Muscle of back (tissue), 13 donors: ENCODE data around the gene FJX1. TPM values are rescaled to one million over a fixed set of nuclear protein-coding genes. Genes with fewer than 3 reads are reported as not detected.
A peak's percentile ranks its signal among the peaks of the same experiment; 100 is the strongest.

Source experiments
- DNase-seq, 3 donors: peaks; one replicate each; pipeline versions ENCODE4 v3.0.0 to v3.0.0-alpha.2; 2013
- long read RNA-seq, 9 donors: transcript quantifications; one replicate each; lab custom pipeline, GENCODE V29; 2026
- polyA plus RNA-seq, 10 donors: library from polyadenylated mRNA; unstranded; fragments of 120-200 nt; gene quantifications; one replicate each; pipeline ENCODE4 v1.2.1, GENCODE V29; 2013; ENCODE audit not compliant: insufficient read length in 10 of 10

FJX1 gene
- 10 to 100 TPM in 2 of 10 donors, 1 to 10 TPM in 8; 5.0 to 16.8 (median 8.7) TPM for polyA plus RNA-seq
- long read RNA-seq, donor 1, transcript FJX1-201 (1 exons, 2,450 nt) = major isoform, 13 of 13 reads
- long read RNA-seq, donor 1, partial matches to known transcripts = 0 of 13 reads
- long read RNA-seq, donor 1, other reads (novel, unspliced or antisense) = 0 of 13 reads
- long read RNA-seq, donor 2, transcript FJX1-201 (1 exons, 2,450 nt) = major isoform, 8 of 8 reads
- long read RNA-seq, donor 2, partial matches to known transcripts = 0 of 8 reads
- long read RNA-seq, donor 2, other reads (novel, unspliced or antisense) = 0 of 8 reads
- long read RNA-seq, donor 3 = 0 reads
- long read RNA-seq, donor 4, transcript FJX1-201 (1 exons, 2,450 nt) = major isoform, 7 of 7 reads
- long read RNA-seq, donor 4, partial matches to known transcripts = 0 of 7 reads
- long read RNA-seq, donor 4, other reads (novel, unspliced or antisense) = 0 of 7 reads
- long read RNA-seq, donor 5, transcript FJX1-201 (1 exons, 2,450 nt) = major isoform, 19 of 19 reads
- long read RNA-seq, donor 5, partial matches to known transcripts = 0 of 19 reads
- long read RNA-seq, donor 5, other reads (novel, unspliced or antisense) = 0 of 19 reads
- long read RNA-seq, donor 6, transcript FJX1-201 (1 exons, 2,450 nt) = major isoform, 12 of 12 reads
- long read RNA-seq, donor 6, partial matches to known transcripts = 0 of 12 reads
- long read RNA-seq, donor 6, other reads (novel, unspliced or antisense) = 0 of 12 reads
- long read RNA-seq, donor 7, partial matches to known transcripts = 0 of 3 reads
- long read RNA-seq, donor 7, other reads (novel, unspliced or antisense) = 0 of 3 reads
- long read RNA-seq, donor 8, transcript FJX1-201 (1 exons, 2,450 nt) = major isoform, 18 of 18 reads
- long read RNA-seq, donor 8, partial matches to known transcripts = 0 of 18 reads
- long read RNA-seq, donor 8, other reads (novel, unspliced or antisense) = 0 of 18 reads
- long read RNA-seq, donor 9, partial matches to known transcripts = 0 of 3 reads
- long read RNA-seq, donor 9, other reads (novel, unspliced or antisense) = 0 of 3 reads

DNA sequence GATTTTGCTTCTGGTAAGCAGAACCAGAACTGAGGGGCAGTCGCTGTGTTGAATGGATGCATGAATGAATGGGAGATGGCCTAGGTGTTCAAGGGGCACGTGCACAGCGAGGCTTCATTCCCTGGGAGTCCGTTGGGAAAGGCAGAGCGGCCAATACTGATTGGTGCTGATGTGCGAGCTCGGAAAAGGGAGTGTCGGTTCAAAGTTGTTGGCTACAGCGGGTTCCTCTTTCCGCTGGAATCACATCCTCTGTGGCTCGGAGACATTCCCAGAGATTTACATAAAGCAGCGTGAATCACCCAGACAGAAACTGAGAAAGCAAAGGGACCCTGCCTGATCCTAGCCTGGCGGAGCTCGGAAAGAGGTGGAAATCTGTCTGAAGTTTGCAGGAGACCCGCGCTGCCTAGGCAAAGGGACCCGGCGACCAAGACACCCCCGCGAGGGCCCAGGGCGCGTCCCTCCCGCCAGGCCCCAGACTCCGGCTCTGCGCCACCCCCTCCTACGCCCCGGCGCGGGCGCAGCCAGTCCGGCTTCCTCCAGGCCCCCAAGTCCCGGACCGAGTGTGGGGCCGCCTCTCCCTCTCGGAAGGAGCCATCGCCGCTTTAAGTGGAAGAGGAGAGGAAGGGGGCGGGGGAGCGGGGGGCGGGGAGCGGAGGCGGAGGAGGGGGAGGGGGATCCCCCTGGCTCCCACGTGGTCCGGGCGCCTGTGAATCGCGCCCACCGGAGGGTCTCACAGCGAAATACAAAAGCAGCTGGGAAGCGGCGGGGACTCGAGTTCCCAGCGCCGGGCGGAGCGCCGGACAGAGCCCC is at the start of gene FJX1:
Gene FJX1, plus strand, starts transcription at position 774 of the 810 bp plus-strand sequence. CDS start 177 bp downstream, outside the sequence.
- peak; percentile 79 to 93 (median 87) for DNase-seq

GRCh38 chr11:35571696-35572095 is 46.6 kb upstream of the FJX1 start:
- no peak for DNase-seq

GRCh38 chr11:35579557-35580396 is 38.5 kb upstream of the FJX1 start:
- DNase-seq = peak in 1 of 3 donors; percentile 89

DNA sequence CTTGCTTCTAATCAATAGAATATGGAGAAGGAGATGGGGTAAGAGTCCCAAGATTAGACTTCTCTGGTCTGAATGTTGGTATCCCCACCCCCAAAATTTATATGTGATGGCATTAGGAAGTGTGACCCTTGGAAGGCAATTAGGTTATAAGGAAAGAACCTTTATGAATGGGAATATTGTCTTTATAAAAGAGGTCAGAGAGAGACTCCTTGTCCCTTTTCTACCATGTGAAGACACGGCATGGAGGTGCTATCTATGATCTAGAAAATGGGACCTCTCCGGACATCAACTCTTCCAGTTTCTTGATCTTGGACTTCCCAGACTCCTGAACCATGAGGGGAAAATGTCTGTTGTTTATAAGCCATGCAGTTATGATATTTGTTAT is 37.9 kb upstream of the FJX1 start:
- DNase-seq = no peak

GRCh38 chr11:35582033-35582432 is 36.2 kb upstream of the FJX1 start:
- no peak for DNase-seq

GRCh38 chr11:35583126-35583525 is 35.1 kb upstream of the FJX1 start:
- peak in 1 of 3 donors; percentile 67 for DNase-seq

- DNase-seq = no peak
Measured at GRCh38 chr11:35583843-35584242, 34.4 kb upstream of the FJX1 start.

DNA sequence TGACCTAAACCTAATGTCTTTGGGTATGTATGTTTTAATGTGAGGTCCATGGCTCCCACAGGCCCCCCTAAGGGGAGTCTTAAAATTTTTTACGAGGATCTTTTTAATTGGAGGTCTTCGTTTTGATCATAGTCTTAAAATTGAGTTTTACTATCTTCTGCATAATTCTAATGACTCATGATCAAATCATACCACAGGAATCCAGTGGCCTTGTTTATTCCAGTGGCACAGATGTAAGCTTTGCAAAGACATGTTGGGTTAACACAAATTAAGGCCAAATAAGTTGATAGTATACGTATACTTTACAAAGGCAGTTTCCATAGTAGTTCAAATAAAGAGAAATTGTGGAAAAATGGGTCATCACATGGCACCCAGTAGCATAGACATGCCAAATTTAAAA is 33.9 kb upstream of the FJX1 start:
- DNase-seq = no peak

DNA sequence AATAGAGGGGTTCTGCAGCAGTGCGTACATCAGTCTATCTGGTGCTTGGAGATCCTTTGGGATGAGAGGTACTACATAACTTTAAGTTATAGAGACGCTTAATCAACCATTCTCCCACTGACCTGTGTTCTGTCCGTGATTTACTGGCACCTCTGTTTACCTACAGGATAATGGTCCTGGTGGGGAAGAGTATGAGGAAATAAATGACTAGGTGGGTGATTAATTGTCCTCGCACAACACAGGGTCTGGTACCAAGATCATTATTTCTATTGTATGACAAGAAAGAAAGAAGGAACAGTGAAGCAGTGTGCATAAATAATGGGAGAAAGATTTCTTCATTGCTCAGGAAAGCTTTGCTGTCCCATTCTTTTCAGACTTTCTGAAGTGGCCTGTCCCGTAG is 32.8 kb upstream of the FJX1 start:
- no peak for DNase-seq

GRCh38 chr11:35586222-35586621 is 32.0 kb upstream of the FJX1 start:
- DNase-seq = peak in 1 of 3 donors; percentile 49

GRCh38 chr11:35587972-35588371 is 30.3 kb upstream of the FJX1 start:
- DNase-seq = no peak

DNA sequence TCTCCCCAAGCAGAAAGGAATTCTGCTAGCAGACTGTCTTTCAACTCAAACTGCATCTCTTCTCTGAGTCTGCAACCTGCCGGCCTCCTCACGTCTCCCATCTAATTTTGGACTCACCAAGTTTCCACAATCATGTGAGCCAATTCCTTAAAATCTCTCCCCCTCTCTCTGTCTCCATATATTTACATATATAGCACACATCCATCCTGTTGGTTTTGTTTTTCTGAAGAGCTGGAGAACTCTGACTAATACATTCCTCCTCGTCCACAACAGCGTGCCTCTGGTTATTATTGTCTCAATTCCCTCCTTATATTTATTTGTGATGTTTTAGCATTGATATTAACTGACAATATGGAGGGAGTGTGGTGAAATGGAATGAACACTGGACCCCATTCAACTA is 29.6 kb upstream of the FJX1 start:
- peak in 1 of 3 donors; percentile 49 for DNase-seq

DNA sequence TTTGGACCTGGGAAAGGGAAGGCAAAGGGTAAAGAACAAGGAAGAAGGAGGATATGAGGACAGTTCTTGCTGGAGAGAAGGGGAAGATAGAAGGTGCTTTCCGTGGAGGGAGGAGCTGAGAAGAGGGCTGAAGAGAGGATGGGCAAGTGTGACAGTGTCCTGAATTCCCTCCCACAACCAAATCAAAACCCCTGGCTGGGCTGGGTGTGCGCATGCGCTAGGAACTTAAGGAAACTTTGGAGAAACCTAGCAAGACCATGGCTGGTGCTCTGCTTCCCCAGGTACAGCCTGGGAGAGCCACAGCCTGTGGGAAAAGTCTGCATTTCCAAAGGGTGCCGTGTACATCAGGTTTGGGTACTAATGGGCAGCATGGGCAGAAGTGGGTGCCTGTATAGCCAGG is 29.0 kb upstream of the FJX1 start:
- DNase-seq = no peak

DNA sequence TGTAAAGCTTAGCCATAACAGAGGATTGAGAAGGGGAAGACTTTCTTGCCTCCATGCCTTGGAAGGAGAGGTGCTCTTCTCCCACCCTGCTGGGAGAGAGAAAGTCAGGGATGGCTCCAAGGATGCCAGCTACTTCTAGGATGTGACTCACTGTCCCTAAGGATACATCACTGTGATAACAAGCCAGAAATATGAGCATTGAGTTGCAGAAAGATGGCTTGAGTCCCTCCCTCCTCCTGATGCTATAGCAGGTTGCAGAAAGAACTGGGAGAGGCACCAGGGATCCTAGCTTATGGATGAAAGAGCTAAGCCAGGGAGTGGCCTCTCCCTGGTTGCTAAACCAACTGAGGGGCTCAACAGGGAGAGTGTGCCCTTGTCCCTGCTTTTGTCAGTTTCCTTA is 27.8 kb upstream of the FJX1 start:
- DNase-seq = no peak

DNA sequence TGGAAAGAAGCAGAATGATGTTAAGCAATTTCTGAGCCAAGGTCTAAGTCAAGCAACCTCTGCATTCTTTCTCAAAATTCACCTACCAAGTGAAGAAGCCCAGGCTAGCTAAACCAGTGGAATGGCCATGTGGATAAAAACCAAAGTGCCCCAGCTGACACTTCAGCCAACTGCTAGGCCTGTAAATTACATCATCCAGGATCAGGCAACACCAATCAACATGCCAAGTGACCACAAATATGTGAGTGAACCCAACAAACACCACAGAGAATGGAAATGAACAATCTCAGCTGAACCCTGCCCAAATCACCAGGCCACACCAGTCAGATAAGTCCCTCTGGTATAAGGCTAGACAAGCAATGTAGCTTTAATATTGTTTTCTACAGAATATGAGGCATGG is 25.1 kb upstream of the FJX1 start:
- DNase-seq = peak in 1 of 3 donors; percentile 64

GRCh38 chr11:35594680-35595079 is 23.6 kb upstream of the FJX1 start:
- no peak for DNase-seq

DNA sequence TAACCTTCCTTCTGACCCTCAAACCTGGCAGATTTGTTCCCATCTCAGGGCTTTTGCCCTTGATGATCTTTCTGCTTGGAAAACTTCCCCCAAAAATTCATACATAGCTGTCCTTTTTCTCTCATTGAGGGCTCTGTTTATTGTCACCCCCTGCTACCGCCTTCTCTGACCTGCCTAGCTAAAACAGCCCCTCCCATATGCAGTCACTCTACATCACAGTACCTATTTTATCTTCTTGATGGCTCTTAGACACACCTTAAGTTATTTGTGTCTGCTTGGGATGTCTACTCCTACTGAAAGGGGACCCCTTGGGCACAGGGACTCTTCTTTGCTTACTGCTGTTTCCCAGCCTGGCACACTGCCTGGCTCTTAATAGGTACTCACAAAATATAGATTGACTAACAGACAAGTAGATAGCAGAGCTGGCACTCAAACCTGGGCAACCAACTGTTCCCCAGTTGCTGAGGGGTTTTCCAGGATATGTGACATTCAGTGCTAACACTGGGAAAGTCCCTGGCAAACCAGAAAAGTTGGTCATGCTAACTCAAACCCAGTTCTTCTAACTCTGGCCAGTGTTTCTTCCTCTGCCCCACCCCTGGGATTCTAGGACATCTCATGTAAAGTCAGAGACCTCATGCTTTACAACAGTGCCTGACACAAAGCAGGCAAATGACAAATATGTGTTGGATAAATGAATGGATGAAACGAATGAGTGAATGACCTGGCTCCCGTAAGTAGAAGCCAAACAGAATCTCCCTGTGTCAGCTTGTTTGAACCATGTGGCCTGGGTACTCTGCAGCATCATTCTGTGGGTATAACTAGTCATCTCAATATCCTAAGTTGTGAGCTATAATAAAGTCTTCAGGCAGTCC is 19.8 kb upstream of the FJX1 start:
- DNase-seq = no peak

DNA sequence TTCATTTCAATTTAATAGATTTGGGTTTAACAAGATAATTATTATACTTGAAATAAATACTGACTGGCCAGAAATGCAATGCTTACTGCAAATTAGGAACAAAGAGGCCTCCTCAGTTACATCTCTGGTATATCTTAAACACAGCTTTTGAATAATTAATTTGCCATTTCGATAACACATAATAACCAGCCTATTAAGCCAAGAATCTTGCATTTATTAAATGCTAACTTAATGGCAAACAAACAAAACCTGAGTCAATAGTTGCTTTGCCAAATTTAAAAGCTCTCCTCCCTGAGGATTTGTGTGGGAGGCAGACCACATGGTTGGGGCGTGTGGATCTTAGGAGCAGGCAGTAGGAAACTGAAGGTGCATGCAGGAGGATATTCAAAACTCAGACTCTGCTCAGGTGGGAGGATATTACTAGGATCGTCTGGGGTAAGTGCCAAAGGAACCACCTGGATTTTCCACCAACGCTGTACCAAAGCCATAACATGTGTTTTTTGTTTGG is 17.9 kb upstream of the FJX1 start:
- no peak for DNase-seq

DNA sequence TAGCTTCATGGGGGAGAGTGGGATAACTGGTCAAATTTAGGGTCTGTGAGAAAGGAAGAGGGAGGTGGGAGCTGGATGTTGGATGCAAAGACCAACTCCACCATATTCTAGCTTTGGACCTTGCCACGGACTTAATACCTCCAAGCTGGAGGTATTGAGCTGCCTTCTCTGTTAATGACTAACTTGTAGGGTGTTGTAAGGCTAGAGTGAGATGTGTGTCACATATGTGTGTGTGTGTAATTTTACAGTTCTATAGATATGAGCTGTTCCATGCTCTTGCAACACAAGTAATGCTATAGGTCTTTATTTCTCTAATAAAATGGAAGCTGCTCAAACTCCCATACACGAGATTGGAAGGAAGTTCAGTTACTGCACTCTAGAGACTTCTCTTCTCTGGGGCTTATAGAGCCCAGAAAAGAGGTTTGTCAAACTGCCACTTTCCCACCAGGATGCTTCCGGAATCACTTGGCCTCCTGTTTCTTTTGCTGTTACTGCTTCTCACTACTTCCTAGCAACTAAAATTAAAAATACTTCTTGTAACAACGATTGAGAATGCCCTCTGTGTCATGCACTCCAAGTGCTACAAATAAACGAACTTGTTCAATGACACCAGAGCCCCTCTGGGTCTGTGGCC is 16.0 kb upstream of the FJX1 start:
- DNase-seq = no peak
